ENCODE results near the gene CAMSAP1.

Gene CAMSAP1

GRCh38 chr9:135878528-135879236 is 28.7 kb downstream of the CAMSAP1 start:
- no peak for DNase-seq

DNA sequence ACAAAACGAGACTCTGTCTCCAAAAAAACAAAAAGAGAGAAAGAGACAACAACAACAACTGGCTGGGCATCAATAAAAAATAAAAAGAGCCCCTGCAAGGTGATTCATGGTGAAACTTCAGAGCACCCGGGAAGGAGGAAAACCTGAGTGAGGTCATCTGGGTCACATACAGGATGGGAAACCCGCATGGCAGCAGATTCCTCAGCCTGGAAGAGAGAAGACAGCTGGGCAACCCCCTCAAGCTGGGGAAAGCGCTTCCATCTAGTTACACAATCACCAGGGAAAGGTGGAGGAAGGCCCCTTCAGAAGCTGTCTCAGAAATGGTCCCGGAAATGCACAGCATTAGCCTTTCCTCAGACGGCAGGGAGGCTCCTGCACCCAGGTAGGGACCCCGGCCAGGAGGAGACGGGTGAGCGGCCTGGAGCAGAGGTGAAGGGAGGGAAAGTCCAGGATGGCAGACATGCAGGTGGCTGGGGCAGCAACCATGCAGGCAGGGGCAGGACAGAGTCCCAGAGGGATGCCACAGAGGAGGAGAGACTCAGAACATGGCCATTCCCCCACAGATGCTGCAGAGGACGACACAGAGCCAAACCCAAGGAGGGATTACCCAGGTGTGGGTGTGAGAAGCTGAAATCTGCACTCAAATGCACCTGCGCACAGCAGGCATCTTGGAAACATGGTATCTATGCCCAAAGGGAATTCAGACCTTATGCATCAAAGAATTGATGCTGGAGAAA is 29.4 kb downstream of the CAMSAP1 start:
- DNase-seq: no peak

DNA sequence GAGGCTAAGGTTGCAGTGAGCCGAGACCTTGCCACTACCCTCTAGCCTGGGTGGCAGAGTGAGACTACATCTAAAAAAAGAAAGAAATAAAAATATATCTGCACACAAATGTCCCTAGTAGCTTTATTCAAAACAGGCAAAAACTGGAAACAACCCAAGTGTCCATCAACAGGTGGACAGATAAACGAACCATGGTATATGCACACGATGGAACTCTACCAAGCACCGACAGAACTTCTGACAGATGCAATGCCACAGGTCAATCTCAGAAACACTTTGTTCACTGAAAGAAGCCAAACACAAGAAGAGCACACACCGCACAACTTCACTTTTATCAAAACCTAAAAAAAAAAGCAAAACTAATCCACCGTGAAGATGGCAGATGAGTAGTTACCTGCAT is 30.4 kb downstream of the CAMSAP1 start:
- no peak for DNase-seq

DNA sequence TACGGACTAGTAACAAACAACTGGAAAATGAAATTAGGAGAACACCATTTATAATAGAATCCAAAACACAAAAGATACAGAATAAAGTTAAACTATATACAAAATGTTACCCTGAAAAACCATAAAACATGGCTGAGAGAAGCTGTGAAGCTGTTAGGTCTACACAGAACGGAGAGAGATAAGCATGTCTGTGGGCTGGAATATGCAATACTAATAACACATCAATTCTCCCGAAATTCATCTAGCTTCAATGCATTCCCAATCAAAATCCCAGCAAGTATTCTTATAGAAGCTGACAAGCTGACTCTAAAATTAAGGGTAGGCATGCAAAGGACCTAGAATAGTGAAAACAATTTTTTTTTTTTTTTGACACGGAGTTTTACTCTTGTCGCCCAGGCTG is 32.5 kb downstream of the CAMSAP1 start:
- DNase-seq: no peak

DNA sequence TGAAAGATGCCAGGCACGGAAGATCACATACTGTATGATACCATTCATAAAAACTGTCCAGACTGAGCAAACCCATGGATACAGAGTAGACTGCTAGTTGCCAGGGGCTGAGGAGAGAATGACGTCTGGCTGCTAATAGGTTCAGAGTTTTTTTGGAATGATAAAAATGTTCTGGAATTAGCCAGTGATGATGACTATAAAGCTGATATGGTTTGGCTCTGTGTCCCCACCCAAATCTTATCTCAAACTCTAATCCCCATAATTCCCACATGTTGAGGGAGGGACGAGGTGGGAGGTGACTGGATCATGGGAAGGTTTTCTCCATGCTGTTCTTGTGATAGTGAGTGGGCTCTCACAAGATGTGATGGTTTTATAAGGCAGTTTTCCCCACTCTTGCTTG is 37.4 kb downstream of the CAMSAP1 start:
- no peak for DNase-seq

DNA sequence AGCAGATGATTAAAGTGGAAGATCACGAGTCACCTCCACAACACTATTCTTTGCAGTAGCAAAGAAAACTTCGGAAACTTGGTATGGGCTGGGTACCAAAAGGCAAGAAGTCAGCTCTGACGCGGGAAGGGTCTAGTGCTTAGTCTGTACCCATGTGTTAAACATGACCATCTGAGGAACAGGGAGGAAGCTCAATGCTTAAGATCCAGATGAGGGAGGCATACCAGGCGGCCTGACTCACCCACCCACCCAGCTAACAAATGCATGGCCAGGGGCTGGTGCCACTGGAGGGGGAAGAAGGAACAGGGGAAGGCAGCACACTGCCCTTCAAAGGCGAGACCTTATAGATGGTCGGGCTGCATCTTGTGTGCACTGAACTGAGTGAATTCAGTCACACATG is 41.8 kb downstream of the CAMSAP1 start:
- DNase-seq: no peak

DNA sequence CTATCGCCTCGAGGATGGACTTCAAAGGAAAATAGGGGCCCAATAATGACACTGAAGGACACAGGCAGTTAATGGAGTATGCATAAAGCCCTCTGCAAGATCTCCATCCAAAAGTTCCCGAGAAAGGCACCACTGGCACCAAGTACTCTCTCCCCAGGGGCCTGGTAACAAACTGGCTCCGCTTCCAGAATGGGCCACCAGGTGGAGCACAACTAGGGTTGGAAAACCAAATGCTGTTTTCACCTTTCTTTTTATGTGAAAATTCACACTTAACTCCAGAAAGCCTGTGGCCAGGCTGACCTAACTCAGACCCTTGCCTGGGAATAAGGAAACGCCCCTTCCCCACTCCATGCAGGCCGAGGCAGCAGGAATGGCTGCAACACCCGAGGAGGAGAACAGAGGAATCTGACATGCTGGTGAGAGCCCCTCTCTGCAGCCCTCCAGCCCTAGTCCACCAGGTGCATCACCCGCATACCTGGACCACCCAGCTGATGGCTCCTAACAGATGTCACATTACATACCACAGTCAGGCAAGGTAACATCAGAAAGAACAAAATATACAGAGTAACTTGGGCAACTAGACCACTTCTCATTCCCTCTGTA is 42.8 kb downstream of the CAMSAP1 start:
- peak; percentile 16 to 75 (median 47) for DNase-seq

- peak in 1 of 5 experiments; percentile 33 for DNase-seq
Observed at GRCh38 chr9:135862809-135863208, 44.5 kb downstream of the CAMSAP1 start.

DNA sequence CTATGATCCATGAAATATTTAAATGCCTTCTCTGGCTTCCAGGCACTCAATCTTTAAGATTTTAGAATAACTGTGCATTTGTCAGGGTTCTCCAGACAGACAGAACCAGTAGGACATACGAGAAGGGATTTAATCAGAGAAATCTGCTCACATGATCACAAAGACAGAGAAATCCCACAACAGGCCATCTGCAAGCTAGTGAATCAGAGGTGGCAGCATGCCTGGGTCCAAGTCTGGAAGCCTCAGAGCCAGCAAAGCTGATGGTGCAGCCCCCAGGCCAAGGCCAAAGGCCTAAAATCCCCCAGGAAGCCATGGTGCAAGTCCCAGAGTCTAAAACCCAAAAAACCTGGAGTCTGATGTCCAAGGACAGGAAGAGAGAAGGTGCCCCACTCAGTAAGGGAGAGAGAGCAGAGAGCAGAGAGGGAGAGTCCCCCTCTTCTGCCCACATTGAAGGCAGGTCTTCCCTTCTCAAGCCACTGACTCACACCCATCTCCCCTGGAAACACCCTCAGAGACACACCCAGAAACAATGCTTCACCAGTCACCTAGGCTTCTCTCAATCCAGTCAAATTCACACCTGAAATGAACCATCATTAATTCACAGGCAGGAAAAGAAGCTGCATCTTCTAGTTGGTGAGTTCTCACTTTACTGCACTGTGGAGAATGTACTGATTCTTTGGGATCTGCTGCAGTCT is 48.7 kb downstream of the CAMSAP1 start:
- DNase-seq: no peak

DNA sequence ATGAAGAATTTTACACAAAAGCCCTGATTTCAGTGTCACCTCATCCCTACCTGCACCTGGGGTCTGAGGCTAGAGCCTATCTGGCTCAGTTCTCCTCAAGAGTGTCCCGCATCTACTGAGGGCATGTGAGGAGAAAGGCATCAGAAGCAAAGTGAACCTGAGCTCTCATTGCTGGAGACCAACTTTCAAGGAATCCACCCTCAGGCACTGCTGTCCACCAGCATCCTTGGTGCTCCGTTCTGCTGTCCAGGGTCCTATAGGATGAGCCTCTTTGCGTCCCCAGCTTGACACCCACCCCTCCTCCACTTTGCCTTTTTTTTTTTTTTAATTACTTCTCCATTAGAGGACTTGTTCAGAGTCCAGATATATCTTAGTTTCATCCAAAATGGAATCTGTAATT is 49.5 kb downstream of the CAMSAP1 start:
- no peak for DNase-seq

DNA sequence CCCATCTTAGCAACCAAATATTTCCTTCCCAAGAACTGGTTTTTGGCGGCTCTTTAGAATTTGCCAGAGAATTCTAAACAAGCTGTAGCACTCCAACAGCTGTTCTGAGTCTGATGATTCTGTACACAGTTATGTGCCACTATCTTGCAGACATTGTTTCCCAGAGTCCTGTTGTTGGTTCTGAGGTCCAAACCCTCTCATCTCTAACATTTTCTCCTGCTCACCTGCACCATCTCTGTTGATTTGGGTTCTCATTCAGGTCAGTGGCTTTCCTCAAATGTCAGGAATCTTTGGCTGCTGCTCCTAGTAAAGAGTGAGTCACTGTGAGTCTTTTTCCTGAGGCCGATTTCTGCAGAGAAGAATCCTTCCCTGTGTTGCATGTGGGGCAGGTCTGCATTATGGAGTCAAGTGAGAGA is 50.0 kb downstream of the CAMSAP1 start:
- no peak for DNase-seq

- no peak for DNase-seq
Observed at GRCh38 chr9:135851748-135852147, 55.6 kb downstream of the CAMSAP1 start.

DNA sequence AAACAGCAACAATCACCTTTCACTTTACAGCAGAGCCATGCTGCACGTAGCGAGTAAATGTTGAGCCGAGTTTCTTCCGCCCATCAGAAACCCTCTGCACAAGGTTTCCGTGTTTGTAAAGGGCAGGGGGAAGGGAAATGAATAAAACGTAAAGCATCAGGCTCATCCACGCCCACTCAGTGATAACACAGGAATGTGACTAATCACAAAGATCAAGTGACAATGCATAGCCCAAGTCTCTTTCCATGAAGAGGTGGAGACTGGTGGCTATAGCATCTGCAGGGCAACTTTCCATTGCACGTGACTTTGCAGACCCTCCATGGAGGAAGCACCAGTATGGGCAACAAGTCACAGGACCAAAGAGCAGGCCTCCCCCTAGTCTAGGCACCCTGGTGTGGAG is 56.6 kb downstream of the CAMSAP1 start:
- DNase-seq: peak in 1 of 5 experiments; percentile 20

DNA sequence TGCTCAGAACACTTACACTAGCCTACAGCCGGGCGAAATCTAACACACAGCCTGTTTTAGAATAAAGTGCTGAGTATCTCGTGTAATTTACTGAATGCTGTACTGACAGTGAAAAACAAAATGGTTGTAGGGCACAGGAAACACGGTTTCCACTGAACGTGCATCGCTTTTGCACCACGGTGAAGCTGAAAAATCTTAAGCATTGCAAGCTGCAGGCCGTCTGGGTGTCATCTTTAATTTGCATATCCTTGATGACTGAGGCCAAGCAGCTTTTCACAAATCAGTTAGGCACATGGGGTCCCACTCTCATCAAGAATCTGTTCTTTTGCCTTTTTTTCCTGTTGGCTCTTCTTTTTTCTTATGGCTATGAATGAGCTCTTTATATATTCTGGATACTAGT is 58.2 kb downstream of the CAMSAP1 start:
- DNase-seq: peak in 1 of 5 experiments; percentile 13

- DNase-seq: no peak
Observed at GRCh38 chr9:135848341-135849047, 58.9 kb downstream of the CAMSAP1 start.

DNA sequence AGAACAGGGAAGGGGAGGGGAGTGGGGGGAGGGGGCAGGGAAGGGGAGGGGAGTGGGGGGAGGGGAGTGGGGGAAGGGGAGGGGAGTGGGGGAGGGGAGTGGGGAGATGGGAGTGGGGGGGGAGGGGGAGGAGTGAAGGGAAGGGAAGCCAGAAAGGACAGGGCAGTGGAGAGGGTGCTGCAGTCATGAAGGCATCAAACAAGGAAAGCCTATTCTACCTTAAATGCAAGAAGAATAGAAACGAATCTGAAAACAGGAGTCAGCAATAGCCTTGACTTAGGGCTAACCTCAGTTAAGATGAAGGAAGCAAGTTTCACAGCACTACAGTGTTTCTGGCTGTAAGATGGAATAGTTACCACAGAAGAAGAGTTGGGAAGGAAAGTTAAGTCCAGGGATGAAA is 59.5 kb downstream of the CAMSAP1 start:
- no peak for DNase-seq

DNA sequence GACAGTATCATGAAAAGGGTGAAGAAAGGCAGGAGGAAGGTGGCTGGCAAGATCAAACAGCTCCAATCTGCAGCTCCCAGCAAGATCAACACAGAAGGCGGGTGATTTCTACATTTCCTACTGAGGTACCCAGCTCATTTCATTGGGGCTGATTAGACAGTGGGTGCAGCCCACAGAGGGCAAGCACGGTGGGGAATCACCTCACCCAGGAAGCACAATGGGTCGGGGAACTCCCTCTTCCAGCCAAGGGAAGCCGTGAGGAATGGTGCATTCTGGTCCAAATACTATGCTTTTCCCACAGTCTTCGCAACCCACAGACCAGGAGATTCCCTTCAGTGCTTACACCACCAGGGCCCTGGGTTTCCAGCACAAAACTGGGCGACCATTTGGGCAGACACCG is 66.8 kb downstream of the CAMSAP1 start:
- DNase-seq: no peak

DNA sequence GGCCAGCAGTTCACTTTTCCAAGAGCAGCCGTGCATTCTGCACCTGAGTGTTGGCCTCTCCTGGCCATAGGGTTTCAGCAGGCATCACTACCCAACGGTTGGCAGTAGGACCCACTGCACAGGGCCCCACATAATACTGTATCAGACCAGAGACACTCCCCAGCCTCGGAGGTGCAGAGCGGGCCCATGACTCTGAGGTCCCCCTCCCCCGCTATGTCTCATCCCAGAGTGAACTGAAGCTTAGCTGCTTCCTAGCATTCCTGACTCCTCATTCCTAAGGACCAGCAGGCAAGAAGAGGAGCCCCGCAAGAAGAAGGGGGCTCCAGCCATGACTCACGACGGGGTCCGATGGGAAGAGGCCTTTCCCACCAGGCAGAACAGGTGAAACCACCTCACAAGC is 67.2 kb downstream of the CAMSAP1 start:
- no peak for DNase-seq

DNA sequence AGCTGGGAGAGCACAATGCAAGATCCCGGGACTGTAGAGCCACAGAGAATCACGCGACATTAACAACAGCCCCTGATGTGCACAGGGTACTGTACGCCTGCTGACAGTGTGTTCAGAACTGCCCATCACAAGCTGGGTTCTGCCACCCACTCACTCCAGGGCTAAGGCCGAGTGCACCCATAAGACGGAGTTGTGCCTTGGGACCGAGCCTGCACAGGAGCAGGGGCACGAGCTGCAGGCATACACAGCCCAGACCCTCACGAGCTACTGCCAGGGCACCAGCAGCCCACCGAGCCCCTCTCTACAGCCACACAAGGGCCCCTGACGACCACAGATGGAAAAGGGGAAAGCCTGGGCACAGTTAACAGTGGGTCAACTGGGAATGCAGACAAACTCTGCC is 67.8 kb downstream of the CAMSAP1 start:
- no peak for DNase-seq

GRCh38 chr9:135835131-135835530 is 72.2 kb downstream of the CAMSAP1 start:
- no peak for DNase-seq

DNA sequence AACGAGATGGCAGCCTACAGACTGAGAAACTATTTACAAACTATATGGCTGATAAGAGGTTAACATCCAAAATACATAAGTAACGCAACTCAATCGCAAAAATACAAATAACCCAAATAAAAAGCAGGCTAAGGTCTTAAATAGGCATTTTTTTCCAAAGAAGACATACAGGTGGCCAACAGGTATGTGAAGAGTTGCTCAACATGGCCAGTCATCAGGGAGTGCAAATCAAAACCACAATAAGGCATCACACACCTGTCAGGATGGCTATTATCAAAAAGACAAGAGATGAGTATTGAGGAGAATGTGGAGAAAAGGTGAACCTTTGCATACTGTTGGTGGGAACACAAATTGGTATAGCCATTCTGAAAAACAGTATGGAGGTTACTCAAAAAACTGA is 73.5 kb downstream of the CAMSAP1 start:
- DNase-seq: no peak

GRCh38 chr9:135830496-135830895 is 76.8 kb downstream of the CAMSAP1 start:
- no peak for DNase-seq

DNA sequence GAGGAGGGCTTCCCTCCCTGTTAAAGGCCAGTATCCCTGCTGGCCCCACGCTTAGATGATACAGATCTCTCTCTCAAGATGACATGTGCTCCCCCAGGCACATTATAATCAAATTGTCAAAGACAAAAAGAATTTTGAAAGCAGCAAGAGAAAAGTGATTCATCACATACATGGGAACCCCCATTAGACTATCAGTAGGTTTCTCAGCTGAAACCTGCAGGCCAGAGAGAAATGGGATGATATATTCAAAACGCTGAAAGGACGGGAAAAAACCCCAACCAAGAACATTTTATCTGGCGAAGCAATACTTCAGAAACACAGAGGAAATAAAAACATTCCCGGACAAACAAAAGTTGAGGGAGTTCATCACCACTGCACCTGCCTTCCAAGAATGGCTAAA is 78.7 kb downstream of the CAMSAP1 start:
- no peak for DNase-seq
